TTC549 (cell line): ENCODE results near the gene FAM168A.

Experiments
- FAIRE-seq: peaks from 2 replicates; lab custom pipeline; 2012; peaks lifted over from hg19 to GRCh38; lab: Jason Lieb, UNC

FAM168A gene

DNA sequence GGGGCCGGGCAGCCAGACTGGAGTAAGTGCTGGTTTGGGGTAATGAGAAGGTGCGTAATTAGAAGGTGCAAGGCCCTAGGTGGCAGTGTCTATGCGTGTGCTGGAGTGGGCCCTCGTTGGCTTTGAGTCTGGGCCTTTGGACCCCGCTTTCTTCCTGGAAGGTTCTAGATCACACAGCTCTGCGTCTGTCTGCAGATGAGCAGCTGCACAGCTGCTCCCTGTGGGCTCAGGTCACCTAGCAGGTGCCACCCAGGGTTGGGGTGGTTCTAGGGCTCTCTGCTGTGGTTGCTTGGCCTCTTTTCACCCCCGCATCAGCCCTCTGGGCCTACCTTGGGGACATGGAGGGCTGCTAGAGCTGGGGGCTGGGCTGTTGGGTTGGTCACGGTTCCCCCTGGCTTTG is 211.4 kb downstream of the FAM168A start:
- FAIRE-seq: no peak

DNA sequence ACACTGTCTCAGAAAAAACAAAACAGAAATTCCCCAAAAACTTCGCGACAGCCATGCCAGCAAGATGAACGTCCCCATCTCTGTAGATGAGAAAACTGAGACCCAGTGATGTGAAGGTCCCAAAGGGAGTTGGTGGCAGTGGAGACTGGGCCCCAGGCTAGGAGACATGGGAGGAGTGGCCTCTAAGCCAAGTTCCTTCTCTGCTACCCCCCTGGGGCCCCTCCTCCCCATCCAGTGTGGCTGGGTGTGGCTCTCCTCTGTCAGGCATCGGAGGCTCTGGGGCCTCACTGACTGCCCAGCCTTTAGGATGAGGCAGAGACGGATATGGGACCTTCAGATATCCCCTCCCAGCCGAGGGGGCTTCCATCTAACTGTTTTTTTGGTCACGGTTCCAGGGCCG is 211.9 kb downstream of the FAM168A start:
- no peak for FAIRE-seq

DNA sequence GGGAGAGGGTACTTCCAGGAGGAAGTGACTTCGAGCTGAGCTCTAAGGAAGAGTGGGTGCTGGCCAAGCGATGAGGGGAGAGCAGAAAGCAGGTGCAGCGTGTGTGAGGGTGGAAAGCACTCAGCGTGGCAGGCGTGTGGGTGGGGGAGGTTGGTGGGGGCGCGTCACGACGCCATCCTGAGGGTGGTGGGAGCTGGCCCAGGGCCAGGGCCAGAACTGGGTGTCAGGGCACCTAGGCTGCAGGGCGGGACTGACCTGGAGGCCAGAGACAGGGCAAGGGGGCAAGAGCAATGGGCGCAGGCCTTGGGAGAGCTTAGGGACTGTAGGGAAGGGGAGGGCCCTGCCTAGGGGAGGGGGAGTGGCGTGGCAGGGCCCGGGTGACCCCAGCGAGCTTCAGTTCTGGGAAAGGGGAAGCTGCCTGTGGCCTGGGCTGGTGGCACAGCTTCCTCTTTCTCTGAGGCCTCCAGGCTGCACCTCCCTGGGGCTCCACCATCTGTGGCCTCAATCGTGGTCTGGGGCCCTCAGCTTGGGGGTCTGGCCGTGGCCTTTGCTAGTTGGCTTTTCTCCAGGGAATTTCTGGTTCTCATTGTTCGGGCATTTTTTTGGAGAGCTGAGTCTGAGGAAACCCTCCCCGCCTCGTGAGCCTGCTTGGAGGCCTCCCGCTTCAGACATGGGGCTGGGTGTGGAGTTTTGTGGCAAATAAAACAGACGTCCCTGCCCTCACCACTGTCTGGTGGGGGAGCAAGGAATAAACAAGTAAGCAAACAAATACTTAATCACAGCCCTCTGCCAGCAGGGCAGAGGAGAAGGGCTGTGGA is 212.8 kb downstream of the FAM168A start:
- FAIRE-seq: no peak

DNA sequence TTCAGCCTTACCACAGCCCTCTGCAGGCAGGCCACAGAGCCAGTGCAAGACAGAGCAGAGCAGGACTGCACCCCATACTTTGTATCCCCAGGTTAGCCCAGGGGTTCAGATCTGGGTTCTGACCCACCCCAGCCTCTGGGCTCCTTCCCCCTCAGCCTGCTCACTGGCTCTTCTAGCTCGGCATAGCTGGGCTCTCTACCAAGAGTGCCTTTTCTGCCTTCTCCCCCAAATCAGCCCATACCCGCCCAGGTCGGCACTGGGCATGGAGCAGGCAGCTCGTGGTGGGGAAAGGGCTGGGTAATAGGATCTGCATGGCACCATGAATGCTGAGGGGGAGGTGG is 213.4 kb downstream of the FAM168A start:
- no peak for FAIRE-seq

DNA sequence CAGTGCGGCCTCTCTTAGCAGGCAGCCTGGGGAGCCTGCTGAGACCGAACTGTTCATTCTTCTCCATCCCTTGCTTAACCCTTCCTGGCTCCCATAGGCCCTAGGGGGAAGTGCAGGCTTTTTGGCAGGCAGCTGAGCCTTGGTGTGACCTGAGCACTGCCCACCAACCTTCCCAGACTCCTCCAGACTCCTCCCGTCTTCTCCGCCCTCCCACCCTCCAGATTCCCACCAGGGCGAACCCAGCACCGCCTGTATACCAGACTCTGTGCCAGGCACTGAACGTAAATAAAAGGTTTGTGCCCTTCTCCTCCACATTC is 213.8 kb downstream of the FAM168A start:
- FAIRE-seq: no peak

DNA sequence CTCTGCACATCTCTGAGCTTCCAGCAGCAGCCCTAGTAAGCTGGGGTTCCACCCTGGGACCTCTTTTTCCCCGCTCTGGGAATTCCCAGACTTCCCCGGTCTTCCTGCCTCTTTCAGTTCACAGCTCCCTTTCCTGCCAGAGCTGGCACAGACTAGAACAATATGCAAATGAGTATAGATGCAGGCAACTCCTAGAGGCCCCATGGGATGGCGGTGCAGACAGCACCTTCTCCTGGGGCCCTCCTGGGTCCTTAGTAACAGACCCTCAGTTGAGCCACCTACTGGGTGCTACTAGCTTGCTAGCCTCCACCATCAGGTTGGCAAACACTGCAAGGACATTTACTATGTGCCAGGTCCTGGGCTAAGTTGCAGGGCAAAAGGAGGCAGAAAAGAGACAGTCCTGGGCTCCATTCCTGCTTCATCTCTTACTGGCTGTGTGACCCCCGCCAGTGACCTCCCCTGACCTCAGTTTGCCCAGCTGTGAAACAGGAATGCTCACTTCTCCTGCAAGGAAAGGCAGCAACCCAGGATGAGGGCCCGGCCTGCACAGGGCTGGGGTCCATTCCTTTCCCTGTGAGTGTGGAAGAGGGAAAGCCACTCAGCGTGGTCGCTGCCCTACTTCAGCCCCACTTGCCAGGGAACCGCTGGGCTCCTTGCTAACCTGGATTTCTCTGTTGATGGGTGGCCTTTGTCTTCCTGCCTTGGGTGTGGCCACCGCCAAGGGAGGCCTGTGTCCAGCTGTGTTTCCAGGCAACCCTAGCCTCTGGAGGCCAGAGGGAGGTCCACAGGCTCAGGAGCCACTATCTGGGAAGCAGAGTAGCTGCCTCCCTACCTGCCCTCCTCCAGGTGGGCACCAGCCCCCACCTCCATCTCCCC is 214.4 kb downstream of the FAM168A start:
- no peak for FAIRE-seq

DNA sequence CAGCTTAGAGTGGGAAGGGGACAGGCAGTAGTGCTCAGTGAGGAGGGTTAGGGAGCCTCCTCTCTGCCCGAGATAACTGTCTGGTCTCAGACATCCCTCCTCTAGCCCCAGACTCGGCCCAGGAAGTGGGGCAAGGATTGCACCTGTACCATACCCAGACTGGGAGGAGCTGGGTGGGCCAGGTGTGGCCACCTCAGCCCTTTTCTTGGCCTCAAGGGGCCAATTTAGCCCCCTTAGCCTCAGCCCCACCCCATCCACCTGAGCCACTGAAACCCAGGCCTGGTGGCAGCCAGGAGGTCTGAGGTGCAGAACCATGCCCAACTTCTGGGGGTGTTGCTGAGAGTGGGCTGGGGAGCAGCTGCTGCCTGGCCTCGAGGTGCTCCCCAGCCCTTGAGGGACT is 215.2 kb downstream of the FAM168A start:
- FAIRE-seq: no peak

DNA sequence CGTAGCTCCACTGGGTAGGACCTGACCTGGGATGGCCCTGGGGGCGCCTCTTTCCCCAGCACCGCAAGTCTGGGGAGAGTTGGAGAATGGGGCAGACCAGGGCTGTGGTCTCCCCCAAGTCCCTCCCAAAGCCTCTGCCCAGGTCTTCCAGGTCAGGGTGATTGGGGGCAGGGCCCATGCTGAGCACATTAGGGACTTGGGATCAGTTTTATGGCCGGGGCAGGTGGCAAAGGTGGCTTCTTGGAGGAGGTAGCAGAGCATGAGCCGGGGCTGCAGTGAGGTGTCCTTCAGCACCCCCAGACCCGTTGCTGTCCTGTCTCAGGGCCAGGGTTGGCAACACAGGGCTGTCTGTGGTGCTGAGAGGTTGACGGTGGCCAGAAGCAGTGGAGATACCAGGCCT is 215.7 kb downstream of the FAM168A start:
- FAIRE-seq: no peak

DNA sequence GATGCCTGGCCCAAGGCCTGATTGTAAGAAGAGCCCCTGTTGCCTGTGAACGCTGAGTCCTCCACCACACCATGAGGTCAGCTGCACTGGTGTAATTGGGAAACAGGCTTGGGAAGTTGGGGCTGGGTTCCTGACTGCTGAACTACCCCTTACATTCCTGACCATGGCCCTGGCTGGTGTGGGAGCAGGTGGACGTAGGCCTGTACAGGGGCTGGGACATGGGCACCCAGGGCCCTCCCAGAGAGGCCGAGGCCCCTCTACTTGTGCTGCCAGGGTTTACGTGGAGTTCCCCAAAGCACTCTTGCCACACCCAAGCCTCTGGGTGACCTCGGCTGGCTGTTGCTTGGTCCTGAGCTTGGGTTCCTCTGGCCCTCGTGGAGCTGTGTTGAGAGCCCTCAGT is 216.3 kb downstream of the FAM168A start:
- no peak for FAIRE-seq

DNA sequence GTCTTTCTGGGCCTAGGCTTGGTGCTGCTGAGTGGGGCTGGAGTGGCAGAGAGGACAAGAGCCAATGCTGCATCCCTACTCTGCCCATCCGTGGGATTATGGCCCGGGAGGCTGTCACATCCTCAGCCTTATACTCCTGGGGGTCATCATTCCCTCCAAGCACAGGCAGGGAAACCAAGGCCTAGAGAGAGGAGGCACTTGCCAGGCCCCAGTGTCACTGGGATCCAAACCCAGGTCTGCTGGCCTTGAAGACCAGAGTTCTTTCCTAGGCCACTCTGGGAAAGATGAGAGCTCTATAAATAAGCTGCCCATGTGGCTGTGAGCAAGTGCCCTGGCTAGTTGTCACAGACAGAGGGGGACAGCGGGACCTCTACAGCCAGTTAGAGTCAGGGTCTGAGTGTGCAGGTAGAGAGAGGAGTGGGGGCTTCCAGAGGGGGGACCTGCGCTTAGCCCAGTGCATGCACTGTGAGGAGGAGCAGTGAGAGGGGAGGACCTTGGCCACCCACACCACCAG is 217.0 kb downstream of the FAM168A start:
- no peak for FAIRE-seq

DNA sequence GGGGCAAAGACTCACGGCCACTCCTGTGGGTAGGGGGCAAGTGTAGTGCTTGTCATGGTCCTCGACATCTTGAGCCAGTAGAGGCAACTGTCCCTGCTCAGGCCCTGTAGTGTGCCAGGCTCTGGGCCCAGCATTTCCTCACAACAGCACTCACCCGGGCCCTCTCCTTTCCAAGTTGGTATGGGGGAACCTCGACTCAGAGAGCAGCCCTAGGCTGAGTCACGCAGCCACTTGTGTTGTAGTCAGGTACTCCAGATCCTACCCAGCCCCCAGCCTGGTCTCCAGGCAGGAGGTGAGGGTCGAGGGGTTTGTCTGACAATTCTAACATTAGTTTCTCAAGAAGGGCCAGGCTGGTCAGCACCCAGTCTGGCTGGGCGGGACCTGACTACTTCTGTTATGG is 217.6 kb downstream of the FAM168A start:
- no peak for FAIRE-seq

DNA sequence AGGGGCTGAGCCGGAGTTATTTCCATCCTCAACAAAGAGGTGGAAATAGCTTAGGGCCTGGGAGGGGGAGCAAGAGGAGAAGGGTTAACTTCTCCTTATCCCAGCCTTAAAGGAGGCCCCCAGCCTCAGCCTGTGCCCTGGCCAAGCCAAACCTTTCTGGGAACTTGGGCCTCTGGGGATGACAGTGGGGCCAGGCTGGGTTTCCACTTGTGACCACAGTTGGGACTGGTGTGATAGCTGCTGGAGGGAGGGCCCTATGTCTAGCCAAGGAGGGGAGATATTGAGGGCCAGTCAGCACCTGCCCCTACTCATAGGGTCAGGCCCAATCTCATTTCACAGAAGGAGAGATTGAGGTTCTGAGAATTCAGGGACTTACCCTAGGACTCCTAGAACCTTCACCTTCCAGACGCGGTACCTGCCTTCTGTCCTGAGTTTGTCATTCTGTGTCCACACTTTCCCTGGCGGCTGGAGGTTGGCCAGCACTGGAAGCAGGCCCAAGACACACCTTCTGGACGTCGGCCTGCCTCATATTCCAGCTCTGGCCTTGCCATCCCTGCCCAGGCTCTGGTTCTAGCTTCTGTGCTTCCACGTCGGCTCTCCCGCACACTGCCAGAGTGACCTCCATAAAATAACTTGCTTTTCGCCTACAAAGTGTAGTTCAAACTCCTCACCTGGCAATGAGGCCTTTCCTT is 218.6 kb downstream of the FAM168A start:
- no peak for FAIRE-seq

DNA sequence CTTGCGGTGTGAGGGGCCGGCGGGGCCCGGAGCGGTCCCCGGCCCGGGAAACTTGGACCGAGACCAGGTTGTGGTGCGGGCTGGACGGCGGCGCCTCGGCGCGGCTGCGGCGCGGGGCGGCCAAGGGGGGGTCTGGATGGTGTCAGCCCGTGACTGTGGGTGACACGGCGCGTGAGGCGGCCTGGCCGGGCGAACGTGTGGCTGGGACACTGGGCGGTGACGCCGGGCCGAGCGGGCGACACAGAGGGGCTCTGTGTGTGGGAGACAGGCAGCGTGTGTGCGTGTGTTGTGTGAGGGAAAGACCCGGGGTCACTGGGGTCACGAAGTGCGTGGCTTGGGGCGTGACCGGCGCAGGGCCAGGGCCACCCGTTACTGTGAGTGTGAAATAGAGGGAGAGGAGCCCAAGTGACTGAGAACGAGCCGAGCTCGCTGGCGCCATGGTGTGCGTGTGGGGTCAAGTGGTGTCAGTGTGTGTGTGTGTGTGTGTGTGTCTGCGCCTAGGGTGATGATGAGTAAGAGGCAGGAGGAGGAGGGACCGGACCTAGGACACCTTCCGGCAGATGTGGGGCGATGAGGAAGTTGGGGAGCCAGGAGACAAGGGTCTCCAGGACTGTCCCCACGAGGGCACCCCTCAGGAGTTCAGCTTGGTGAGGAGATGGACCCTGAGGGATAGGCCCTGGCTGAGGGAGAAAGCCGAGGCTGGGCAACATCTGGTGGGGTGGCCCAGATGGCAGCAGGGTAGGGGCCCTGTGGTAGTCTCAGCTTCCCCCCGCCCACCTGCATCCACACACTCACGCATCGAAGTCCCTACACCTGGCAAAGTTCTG is 220.9 kb downstream of the FAM168A start:
- FAIRE-seq: no peak

DNA sequence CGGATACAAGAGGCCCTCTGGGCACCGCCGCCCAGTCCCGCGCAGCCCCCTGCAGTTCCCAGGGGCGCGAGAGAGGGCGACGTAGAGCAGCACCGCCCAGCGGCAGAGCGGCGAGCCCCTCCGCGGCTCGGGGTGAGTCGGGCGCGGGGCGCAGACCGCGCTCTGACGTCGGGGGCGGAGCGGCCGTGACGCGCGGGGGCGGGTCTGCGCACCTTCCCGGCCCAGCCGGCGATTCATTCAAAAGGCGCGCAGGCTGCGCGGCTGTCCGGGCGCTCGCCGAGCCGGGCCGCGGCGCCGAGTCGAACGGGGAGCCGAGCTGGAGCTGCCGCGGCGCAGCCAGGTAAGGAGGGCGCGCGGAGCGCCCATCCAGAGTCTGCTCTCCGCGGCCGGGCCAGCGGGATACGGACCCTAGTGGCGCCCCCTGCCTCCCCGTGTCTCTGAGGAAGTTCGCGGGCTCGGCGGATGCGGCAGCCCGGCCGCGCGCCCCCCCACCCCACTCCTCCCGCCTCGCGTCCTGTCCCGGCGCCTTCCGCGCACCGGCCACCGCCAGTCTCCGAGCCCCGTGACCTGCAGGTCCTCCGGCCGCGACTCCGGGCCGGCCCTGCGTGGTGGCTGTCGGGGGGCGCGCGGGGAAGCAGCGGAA is 221.6 kb downstream of the FAM168A start, which contains the start of gene RELT:
RELT (plus strand) TSS at position 240 of the 643 bp plus-strand sequence. CDS start 12,738 bp downstream, outside the sequence.
- FAIRE-seq: no peak

DNA sequence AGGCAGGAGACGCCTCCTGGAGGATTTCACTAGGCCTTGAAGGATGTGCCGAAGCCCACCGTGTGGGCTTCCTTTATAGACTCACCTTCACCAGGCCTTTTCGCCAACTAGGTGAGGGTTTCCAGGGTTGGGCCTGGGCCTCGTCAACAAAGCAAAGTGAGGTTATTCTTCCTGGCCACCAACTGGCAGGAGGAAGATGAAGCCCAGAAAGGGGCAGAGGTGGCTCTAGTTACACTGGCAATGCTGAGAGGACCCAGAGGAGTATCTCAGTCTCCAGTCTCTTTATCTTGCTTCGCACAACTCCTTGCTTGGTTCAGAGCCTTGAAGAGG is 222.1 kb downstream of the FAM168A start:
- no peak for FAIRE-seq

DNA sequence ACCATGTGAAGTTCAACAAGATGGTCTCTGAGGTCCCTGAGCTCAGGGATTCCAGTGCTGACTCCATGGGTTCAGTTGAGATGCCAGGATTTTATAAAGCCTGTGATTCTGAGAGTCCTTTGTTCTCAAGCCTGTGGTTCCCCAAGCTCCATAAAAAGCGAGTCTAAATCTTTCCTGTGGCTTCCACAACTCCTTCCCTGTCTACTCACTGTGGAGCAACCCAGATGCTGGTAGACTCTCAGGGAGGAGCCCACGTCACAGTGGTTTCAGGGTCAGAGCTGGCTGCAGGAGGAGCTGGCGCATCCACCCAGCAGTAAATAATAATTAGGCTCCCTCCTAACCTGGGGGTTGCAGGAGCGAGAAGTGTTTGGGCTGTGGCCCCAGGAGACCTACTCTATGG is 223.8 kb downstream of the FAM168A start:
- no peak for FAIRE-seq

DNA sequence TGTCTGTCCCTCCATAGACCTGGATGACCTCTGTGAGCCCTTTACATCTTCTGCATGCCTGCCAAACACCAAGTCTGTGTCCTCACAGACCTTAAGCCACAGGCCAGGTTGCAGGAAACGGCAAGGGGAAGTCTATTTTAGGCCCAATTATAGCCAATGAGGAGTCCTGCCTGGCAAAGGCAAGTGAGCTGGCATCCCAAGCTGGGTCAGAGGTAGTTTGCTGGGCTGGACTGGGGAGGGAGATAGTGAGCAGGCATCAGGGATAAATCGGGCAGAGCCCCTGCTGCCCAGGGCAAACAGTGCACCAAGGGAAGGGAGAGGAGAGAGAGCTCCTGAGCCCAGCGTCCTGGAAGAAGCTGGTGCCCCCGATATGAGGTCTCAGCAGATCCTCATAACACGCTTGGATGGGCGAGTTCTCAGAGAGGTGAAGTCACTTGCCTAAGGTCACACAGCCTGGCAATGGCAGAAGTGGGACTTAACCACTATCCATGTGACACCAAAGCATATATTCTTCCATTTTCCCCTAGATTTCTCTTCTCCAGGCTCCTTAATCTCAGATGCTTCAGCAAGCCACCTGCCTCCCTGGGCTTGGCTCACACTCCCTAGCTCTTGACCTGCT is 225.4 kb downstream of the FAM168A start:
- no peak for FAIRE-seq

DNA sequence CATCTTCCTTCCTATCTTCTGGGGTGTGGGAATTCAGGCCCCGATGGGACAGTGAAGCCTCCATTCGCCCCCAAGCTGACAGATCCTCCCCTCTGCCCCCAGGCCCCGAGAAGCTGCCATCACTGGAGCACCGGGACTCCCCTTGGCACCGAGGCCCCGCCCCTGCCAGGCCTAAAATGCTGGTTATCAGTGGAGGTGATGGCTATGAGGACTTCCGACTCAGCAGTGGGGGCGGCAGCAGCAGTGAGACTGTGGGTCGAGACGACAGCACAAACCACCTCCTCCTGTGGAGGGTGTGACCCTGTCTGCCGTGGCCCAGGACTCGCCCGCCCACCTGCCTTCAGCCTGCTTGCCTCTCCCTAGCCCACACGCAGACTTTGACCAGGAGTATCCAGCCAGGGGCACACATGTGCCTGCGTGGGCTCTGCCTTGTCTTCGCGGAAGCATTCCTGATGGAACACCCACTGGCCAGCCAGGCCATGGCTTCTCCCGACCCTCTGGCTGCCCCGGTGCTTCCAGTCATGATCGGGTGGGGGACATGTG is 230.4 kb downstream of the FAM168A start:
- no peak for FAIRE-seq

DNA sequence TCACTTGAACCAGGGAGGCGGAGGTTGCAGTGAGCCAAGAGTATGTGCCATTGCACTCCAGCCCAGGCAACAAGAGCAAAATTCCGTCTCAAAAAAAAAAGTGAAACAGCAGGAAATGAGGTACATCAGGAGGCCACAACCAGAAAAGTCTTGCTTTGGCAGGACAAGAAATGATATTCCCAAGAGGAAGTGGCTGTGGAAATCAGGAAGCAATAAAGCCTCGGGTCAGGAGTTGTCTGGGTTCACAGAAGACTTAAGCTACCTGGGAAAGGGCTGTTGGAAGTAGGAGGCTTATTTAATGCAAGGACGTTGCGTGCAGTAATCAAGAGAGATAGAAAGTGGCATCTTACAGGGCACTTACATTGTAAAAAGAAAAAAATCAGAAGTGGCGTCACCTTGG is 231.0 kb downstream of the FAM168A start:
- FAIRE-seq: no peak

DNA sequence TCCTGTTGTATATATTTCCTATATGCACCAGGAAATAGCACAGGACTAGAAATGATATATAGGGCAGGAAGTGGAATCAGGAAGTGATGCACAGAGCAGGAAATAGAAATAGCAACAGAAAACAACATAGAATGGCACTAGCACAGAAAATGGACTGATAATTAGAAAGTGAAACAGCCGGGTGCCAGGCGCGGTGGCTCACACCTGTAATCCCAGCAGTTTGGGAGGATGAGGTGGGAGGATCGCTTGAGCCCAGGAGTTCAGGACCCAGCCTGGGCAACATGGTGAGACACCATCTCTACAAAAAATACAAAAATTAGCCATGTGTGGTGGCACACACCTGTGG is 231.7 kb downstream of the FAM168A start:
- no peak for FAIRE-seq
